ENCODE results near the gene SLC43A1.
"Not testable (repeated sequence)": the region's sequence is repeated elsewhere in the genome, so short reads cannot be mapped to it uniquely, and the experiment has no call there.

The SLC43A1 gene

GRCh38 chr11:57515332-57516060 lies at the start of gene SLC43A1:
TSS of gene SLC43A1 (minus strand) at chr11:57515702. CDS start at chr11:57514111, 1,591 bp downstream.
- DNase-seq: peak; percentile 49

GRCh38 chr11:57562596-57562995 lies 47.1 kb upstream of the SLC43A1 start:
- DNase-seq: no peak

GRCh38 chr11:57560146-57560545 lies 44.6 kb upstream of the SLC43A1 start:
- DNase-seq: no peak

DNA sequence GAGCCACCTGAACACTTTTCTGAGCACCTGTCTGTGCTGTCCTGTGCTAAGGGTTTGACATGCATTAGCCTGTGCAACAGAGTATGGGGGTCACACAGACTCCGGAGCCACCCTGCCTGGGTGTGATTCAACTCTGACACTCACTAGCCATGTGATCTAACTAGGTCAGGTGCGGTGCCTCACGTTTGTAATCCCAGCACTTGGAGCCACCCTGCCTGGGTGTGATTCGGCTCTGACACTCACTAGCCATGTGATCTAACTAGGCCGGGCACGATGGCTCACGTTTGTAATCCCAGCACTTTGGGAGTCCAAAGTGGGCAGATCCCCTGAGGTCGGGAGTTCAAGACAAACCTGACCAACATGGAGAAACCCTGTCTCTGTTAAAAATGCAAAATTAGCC lies 40.5 kb upstream of the SLC43A1 start:
- DNase-seq: no peak

DNA sequence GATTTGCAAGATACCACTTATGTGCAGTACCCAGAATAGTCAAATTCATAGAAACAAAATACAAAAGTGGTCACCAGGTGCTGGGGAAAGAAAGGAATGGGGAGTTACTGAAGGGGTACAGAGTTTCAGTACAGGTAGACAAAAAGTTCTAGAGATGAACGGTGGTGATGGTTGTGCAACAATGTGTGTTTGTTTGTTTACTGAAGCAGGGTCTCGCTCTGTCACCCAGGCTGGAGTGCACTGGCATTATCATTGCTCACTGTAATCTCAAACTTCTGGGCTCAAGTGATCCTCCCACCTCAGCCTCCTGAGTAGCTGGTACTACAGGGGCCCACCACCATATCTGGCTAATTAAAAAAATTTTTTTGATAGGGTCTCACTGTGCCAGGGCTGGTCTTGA lies 39.9 kb upstream of the SLC43A1 start:
- DNase-seq: no peak

GRCh38 chr11:57552479-57552878 lies 37.0 kb upstream of the SLC43A1 start:
- no peak for DNase-seq

DNA sequence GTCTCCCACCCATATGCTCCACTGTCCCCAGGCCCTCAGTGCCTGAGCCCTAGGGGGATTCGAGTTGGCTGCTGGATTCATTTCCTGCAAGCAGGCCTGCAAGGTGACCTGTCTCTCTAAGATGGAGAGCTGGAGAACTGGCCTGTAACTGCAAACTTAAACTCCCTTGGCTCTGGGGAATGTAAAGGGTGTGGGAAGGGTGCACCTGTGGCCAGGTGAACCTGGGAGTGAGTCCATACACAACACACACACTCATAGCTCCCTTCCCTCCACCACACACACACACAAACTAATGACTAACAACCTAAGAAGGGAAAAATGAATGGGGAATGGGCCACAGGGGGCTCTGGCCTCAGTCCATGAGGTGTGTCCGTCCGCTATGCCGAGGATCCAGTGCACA lies 36.4 kb upstream of the SLC43A1 start:
- DNase-seq: no peak

GRCh38 chr11:57549983-57550382 lies 34.5 kb upstream of the SLC43A1 start:
- no peak for DNase-seq

DNA sequence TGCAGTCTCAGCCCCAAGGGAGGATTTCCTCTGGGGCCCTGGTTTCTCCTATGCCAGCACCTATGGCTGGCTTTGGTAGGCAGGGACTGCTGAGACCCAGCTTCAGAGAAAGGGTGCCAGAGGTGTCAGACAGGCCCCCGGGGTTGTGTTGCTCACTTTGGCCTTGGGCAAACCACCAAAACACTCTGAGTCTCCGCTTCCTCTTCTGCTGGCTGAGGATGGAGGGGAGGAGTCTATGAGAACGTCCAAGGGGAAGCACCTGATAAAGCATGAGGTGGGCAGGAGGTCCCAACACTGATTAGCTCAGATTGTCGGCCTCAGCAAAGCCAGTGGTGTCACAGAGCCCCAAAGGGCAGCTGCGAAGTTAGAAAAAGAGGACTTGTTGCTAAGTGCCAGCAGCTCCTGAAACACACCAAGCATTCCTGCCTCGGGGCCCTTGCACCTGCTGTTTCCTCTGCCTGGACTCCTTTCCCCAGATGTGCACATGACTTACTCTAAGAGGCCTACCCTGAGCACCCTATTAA lies 32.4 kb upstream of the SLC43A1 start:
- no peak for DNase-seq

- DNase-seq: no peak
Measured at GRCh38 chr11:57546869-57547475, 31.5 kb upstream of the SLC43A1 start.

- DNase-seq: no peak
Measured at GRCh38 chr11:57546451-57546850, 30.9 kb upstream of the SLC43A1 start.

- DNase-seq: no peak
Measured at GRCh38 chr11:57545883-57546282, 30.4 kb upstream of the SLC43A1 start.

- DNase-seq: no peak
Measured at GRCh38 chr11:57544566-57544965, 29.1 kb upstream of the SLC43A1 start.

GRCh38 chr11:57543593-57543992 lies 28.1 kb upstream of the SLC43A1 start:
- no peak for DNase-seq

GRCh38 chr11:57542582-57542981 lies 27.1 kb upstream of the SLC43A1 start:
- DNase-seq: no peak

GRCh38 chr11:57541169-57541568 lies 25.7 kb upstream of the SLC43A1 start:
- no peak for DNase-seq

DNA sequence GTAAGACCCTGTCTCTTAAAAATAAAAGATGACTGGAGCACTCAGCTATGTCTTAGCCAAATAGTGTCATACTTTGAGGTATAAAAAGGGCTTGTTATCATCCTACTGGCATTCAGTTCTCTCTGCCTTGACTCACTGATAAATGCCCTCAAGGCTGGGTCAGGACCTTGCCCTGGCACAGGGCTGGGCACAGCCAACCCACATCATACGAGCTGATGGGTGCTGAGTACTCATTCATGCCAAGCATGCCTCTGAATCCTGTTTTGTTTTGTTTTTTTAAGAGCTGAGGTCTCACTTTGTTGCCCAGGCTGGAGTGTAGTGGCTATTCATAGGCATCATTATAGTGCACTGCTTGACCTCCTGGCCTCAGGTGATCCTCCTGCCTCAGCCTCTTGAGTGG lies 23.8 kb upstream of the SLC43A1 start:
- DNase-seq: no peak

DNA sequence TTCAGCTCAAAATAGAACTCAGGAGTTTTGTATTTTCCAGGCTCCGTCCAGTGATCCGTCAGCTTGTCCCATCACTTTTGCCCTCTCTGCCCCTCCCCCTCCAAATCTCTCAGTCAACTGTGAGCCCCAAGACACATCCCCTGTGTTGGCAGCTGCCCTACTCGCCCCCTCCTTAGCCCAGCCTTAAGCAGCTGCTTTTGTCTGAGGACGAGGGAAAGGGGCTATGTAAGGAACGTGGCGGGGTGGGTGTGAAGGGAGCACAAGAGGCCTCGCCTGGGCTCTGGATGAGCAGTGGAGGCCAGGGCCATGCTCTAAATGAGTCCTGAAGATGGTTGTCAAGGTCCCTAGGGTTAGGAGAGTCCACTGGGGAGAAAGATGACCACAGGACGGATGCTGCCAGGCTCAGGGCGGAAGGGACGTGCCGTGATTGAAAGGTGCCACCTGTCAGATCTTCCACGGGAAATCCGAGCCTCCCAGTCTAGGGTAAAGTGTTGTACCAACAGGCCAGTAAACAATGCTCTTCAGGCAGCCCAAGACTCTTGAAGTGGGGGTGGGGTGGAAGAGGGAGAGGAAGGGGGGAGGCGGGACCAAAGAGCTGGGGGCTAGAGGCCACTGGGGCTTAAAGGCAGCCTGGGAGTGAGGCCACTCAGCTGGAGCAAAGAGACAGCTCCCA lies 21.6 kb upstream of the SLC43A1 start, which contains the start of gene SMTNL1:
Gene SMTNL1 (plus strand): TSS at position 649 of the 673 bp plus-strand sequence. CDS start 5,048 bp downstream, outside the sequence.
- no peak for DNase-seq

DNA sequence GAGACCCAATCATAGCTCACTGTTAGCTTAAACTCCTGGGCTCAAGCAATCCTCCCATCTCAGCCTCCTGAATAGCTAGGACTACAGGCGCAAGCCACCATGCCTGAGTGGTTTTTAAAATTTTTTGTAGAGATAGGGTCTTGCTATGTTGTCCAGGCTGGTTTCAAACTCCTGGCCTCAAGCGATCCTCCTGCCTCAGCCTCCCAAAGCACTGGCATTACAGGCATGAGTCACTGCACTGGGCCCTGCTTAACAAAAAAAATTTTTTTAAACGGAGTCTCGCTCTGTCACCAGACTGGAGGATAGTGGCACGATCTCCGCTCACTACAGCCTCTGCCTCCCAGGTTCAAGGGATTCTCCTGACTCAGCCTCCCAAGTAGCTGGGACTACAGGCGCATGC lies 18.9 kb upstream of the SLC43A1 start:
- not testable (repeated sequence) for DNase-seq

- DNase-seq: peak; percentile 90
Measured at GRCh38 chr11:57530596-57531507, 15.3 kb upstream of the SLC43A1 start, which contains the start of gene TIMM10. TSS of gene TIMM10 (minus strand) at chr11:57530754. CDS start at chr11:57530189, 565 bp downstream.

- DNase-seq: no peak
Measured at GRCh38 chr11:57530215-57530595, 14.7 kb upstream of the SLC43A1 start.

GRCh38 chr11:57529012-57529411 lies 13.5 kb upstream of the SLC43A1 start:
- no peak for DNase-seq

All from activated naive CD4-positive, alpha-beta T cell treated with anti-CD3 and anti-CD28 coated beads, Interleukin-2, amount 50 U/mL, for 16 hours (primary cell).